Lower leg skin (tissue), 3 donors: ENCODE data around the gene ZNF573.

Source experiments
- POLR2A ChIP-seq, 2 donors: fragments of 450-650 bp; IDR thresholded peaks; one replicate each; pipeline ENCODE4 v1.6.1; 2016 to 2017; ENCODE audit warnings: antibody characterized with exemption in 2 of 2, mild to moderate bottlenecking in 1 of 2, moderate library complexity in 1 of 2
- TF ChIP-seq, protein P1 (sequence below), 3 donors: fragments of 450-650 bp; IDR thresholded peaks; one replicate each; pipeline ENCODE4 v1.5.1; 2016; ENCODE audit warnings: antibody characterized with exemption in 3 of 3, mild to moderate bottlenecking in 3 of 3, moderate library complexity in 2 of 3

DNA sequence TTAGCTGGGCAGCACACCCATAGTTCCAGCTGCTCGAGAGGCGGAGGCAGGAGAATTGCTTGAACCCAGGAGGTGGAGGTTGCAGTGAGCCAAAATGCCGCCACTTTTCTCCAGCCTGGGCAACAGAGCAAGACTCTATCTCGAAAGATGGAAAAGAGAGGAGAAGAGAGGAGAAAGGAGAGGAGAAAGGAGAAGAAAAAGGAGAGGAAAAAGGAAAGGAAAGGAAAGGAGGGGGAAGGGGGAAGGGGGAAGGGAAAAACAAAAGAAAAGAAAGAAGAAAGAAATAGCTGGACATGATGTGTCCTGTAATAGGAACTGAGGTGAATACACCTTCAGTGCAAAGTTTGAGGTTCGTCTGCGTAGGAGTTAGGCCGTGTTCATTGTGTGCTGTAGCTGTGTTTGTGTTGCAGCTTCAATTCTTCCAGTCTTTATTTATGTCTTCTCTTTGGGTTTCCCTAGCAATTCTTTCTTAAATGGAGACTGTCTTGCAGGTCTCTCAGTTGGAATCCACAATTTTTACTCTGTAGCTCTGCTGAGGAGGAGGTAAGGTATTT is 73.3 kb downstream of the ZNF573 start:
- no peak for TF ChIP-seq POLR2A (IDR thresholded peaks at IDR 0.05)
- TF ChIP-seq, protein P1, sequence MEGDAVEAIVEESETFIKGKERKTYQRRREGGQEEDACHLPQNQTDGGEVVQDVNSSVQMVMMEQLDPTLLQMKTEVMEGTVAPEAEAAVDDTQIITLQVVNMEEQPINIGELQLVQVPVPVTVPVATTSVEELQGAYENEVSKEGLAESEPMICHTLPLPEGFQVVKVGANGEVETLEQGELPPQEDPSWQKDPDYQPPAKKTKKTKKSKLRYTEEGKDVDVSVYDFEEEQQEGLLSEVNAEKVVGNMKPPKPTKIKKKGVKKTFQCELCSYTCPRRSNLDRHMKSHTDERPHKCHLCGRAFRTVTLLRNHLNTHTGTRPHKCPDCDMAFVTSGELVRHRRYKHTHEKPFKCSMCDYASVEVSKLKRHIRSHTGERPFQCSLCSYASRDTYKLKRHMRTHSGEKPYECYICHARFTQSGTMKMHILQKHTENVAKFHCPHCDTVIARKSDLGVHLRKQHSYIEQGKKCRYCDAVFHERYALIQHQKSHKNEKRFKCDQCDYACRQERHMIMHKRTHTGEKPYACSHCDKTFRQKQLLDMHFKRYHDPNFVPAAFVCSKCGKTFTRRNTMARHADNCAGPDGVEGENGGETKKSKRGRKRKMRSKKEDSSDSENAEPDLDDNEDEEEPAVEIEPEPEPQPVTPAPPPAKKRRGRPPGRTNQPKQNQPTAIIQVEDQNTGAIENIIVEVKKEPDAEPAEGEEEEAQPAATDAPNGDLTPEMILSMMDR (IDR thresholded peaks at IDR 0.05): no peak
